ENCODE measurements around the gene LMAN1L. TPM values are rescaled to one million over a fixed set of nuclear protein-coding genes. Genes with fewer than 3 reads are reported as not detected.
A peak's percentile ranks its signal among the peaks of the same experiment; 100 is the strongest.

LMAN1L gene
- total RNA-seq: 100 to 1,000 TPM in 1 of 2 donors, 10 to 100 TPM in 1; 72.9 to 110 TPM
- long read RNA-seq, partial matches to known transcripts: 15 of 71 reads
- long read RNA-seq, other reads (novel, unspliced or antisense): 53 of 71 reads

DNA sequence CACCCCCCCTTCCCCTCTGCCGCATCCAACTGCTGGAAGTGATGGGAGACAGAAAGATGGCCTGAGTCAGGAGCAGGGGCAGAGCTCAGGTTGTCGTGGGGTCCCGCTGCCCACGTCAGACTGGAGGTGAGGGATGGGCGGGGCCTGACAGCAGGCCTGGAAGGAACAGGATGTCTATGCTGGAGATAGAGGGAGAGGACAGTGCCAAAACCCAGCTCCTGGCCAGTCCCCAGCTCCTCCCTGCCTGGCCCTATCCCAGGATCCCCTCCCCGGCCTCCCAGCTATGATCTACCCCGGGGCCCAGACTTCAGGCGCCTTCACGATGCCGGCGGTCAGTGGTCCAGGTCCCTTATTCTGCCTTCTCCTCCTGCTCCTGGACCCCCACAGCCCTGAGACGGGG is at the start of gene LMAN1L:
LMAN1L (plus strand) TSS at position 303 of the 400 bp plus-strand sequence; CDS start at position 323, 20 bp downstream.
- ATAC-seq (peak; percentile 64 to 66), DNase-seq (peak; percentile 62)
- intact Hi-C loops (cut with DNase I): no loop called here

DNA sequence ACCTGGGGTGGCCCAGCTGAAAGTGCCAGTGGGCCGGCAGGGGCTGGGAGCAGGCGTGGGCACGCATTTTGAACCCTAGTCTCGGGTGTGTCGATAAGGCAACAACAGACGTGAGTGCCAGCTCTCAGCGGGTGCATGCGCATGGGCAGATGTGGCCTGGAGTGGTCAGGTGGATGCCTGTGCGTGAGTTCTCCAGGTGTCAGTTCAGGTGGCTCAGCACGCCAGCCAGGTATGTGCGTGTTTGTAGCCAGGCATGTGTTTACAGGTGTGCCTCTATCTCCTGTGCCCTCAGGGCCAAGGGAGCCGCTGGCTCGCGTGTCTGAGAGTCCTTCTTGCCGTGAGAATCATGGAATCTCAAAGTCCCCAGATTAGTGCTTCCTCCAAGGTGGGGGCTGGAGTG is 49.2 kb upstream of the LMAN1L start:
- ATAC-seq (no peak), DNase-seq (no peak)
- intact Hi-C loops (cut with DNase I): loop anchor here in 1 of 2 donors (10.0 kb wide), 1 partner anchor 389 kb away; no protein-coding TSS in a partner anchor

DNA sequence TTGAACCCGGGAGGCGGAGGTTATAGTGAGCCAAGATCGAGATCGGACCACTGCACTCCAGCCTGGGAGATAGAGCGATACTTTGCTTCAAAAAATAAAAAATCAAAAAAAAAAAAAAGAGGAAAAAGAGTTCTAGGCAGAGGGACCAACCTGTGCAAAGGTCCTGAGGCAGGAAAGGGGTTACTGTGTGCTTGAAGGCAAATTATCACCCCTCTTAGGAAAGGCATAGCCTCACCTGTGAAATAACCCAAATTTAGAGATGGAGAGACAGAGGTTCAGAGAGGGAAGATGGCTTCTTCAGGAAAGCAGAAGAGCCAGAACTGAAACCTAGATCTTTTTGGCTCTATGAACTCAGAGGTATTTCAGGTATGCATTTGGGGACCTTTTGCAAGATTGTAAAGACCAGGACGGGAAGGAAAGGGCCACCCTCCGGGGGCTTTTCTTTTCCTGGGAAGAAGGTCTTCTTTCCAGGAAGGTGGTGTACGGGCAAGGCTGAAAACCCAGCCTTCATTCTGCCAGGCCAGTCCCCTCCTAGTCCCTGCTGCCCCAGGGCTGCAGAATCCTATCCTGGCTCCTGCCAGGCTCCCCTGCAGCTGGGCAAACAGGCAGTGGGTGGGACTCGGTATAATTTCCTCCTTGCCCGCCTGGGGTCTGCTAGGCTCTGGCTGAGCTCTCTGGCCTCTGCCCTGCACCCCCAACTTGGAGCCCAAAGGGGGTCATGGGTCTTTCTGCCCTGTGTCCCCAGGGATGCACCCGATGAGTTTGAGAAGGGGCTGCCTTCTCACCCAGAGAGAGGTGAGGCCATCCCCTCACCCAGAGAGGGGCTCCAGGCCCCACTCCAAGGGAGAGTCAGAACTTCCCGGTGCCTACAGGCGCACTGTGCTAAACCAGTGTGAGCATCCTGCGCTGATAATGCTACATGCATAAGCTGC is 45.2 kb upstream of the LMAN1L start:
- no peak for DNase-seq
- intact Hi-C loops (cut with DNase I): loop anchor here (2.0 to 10.0 kb wide), 3 partner anchors 131 to 393 kb away; no protein-coding TSS in a partner anchor
- ATAC-seq: no peak

DNA sequence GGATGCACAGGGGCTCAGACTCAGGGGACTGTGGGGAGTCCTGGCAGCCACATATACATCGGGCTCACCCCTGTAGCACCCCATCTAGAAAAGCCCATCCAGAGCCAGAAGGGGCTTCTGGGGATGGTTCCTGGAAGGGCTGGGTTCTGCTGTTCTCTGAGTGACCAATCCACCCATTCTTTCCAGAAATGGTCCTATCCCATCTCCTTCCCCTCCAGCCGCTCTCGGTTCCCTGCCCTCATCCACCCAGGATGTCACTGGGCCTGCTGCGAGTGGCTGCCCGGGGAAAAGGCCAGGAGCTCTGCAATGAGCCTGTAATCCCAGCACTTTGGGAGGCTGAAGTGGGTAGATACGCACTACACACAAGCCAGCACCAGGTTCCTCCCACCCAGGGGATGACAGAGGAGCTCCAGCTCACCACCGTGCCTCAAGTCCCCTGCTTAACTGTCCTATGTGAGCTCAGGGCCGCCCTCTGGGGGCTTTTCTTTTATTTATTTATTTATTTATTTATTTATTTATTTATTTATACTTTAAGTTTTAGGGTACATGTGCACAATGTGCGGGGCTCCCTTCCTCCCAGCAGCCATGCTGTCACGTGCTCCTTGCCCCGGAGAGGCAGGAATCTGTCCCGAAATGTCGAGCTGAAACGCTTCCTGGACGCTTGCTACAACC is 44.4 kb upstream of the LMAN1L start:
- intact Hi-C loops (cut with DNase I): loop anchor here (2.0 to 10.0 kb wide), 3 partner anchors 131 to 393 kb away; no protein-coding TSS in a partner anchor
- DNase-seq (no peak), ATAC-seq (no peak)

DNA sequence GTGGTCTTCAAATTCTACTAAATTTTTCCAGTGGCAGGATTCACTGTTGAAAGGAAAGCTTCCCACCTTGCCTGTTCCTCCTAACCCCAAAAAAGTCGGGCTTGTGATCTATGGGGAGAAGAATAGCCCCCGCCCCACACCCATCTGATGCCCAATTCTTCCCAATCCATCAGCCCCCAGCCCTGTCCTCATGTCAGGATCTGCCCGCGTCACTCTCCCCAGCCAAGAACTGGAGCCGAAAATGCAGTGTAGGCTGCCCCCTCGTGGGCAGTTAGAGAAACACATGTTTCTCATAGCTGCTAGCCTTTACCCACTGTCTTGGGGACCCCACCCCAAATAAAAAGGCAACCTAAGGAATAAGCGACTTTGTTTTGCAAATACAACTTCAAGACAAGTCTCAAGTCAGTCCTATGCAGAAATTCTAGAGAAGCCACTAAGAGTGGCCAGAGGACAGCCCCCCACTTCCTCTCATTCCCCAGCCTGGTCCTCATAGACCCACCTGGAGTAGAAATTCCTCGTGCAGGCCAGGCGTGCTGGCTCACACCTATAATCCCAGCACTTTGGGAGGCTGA is 43.8 kb upstream of the LMAN1L start:
- DNase-seq (peak; percentile 67), ATAC-seq (peak; percentile 55)
- intact Hi-C loops (cut with DNase I): loop anchor here (2.0 to 10.0 kb wide), 3 partner anchors 132 to 394 kb away; no protein-coding TSS in a partner anchor

DNA sequence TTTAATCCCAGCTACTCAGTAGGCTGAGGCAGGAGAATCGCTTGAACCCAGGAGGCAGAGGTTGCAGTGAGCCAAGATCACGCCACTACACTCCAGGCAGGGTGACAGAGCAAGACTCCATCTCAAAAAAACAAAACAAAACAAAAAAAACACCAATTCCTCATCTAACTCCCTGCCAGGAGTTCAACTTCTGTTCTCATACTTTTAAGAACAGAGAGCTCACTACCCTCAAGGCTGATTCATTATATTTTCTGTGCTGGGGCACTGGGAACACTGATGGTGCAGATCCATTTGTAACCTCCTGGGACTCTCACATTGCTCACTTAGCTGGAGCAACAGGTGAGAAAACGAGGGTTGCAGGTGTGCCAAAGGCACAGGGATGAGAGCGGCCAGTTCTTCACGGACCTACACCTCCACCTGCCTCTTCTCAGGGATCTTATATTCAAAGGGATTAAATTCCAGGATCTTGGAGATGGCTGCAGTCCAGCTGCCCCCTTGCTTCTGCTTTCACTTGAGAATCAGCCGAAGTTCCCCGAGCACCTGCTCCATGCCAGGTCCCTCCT is 43.1 kb upstream of the LMAN1L start:
- intact Hi-C loops (cut with DNase I): loop anchor here (2.0 to 10.0 kb wide), 6 partner anchors 65 to 395 kb away; no protein-coding TSS in a partner anchor
- no peak for DNase-seq
- ATAC-seq: no peak

DNA sequence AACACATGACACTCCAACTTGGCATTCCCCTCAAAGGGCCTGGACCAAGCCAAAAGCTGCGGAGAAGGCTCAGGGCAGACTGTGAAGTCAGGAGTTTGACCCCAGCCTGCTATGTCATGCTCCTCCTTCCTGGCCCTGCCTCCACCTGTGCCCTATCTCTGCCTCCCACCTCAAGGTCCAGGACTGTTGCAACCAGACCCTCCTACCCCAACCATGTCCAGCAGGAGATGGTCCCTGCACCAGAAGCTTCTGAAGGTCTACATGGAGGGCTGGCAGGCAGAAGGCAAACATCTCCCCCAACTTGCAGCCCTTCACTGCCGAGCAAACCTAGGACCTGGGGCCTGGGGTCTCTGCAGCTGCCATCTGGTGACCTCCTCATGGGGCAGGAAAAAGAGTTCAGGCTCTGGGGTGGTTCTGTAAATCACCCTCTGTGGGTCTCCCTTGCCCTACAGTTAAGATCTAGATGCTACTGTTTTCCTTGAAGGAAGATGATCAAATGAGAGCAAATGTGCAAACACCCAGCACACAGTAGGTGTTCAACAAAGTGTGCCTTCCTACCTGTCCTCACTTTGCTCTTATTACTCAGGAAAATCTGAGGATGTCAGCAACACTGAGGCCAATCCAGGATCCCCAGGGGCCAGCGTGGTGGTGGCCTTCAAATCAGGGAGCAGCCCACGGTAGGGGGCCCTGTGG is 42.3 kb upstream of the LMAN1L start:
- ATAC-seq: no peak

DNA sequence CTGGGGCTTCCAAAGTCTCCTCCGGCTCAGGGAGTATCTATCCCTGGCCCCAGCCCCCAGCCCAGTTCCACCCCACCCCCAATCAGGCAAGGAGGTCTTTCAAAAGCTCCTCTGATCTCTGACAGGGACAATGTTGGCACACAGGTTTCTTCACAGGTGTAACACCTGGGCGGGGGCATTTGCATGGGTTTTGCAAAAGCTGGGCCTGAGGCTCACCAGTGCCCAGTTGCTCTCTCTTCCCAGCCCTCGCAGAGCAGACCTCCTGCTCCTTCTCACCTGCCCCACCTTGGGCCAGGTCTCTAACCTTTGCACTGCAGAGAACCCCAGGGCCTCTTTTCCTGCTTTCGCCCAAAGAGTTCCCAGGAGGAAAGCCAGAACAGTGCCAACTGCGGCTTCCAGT is 39.3 kb upstream of the LMAN1L start:
- intact Hi-C loops (cut with DNase I): loop anchor here in 1 of 2 donors (5.0 kb wide), 1 partner anchor 174 kb away; no protein-coding TSS in a partner anchor
- DNase-seq: no peak
- ATAC-seq: no peak

More for the DNA sequence above, 42.3 kb upstream of the LMAN1L start:
- intact Hi-C loops (cut with DNase I): loop anchor here (2.0 to 5.0 kb wide), 3 partner anchors 64 to 180 kb away; no protein-coding TSS in a partner anchor
- DNase-seq: no peak

DNA sequence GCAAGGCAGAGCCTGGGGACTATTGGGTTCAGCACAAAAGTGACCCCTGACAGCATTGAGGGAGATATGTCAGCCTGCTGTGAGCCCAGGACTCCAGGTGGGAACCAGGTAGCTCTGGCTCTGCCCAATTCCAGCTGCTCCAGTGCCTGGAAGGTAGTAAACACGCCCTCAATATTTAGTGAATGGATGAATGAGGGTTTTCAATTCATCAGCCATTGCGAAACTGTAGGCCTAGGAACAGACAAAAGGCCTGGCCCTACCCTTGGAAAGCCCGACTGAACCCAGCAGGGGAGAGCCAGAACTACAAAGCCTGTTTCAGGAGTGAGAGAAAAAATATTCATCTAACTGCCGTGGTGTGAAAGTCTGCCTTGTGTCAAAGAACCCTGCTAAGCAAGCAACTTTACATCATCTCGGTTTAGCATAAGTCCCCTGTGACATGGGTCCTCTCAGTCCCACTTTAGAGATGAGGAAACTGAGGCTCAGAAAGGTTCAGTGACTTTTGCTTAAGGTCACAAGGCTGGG is 38.8 kb upstream of the LMAN1L start:
- intact Hi-C loops (cut with DNase I): loop anchor here in 1 of 2 donors (5.0 kb wide), 1 partner anchor 174 kb away; no protein-coding TSS in a partner anchor
- no peak for DNase-seq
- no peak for ATAC-seq

DNA sequence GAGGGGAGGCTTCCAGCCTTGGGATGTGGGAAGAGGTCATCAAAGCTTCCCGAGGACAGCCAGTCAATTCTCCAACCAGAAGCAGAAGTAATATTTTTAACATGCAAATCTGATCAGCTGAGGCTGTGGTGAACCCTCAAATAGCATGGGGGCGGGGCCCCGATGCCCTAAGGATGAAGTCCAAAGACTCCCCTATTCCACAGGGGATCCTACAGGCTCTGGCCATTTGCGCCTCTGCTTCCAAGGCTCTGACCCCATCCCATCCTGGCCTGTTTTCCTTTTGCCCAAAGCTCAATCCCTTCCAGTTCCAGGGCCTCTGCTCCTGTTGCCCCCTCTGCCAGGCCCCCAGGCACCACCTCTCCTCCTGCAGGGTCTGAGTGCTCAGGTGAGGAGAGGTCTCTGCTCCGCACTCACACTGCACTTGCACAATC is 37.5 kb upstream of the LMAN1L start:
- intact Hi-C loops (cut with DNase I): no loop called here
- no peak for DNase-seq
- ATAC-seq: no peak

DNA sequence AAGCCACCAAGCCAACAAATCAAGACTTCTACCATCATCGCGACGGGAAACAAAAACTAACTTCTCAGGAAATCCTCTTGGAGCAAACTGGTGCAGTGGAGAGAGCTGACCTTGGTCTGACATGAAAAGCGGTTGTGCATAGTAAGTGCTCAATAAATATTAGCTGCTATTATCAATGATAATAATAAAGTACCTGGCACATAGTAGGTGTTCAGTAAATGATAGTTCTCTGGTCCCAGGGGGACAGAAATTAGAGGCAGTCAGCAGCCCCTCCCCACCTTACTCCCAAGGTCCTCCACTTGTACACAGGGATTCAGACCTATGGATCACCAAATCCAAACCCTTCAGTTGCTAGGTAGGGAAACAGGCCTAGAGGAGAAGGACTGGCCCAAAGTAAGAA is 36.7 kb upstream of the LMAN1L start:
- no peak for DNase-seq
- intact Hi-C loops (cut with DNase I): no loop called here
- no peak for ATAC-seq

DNA sequence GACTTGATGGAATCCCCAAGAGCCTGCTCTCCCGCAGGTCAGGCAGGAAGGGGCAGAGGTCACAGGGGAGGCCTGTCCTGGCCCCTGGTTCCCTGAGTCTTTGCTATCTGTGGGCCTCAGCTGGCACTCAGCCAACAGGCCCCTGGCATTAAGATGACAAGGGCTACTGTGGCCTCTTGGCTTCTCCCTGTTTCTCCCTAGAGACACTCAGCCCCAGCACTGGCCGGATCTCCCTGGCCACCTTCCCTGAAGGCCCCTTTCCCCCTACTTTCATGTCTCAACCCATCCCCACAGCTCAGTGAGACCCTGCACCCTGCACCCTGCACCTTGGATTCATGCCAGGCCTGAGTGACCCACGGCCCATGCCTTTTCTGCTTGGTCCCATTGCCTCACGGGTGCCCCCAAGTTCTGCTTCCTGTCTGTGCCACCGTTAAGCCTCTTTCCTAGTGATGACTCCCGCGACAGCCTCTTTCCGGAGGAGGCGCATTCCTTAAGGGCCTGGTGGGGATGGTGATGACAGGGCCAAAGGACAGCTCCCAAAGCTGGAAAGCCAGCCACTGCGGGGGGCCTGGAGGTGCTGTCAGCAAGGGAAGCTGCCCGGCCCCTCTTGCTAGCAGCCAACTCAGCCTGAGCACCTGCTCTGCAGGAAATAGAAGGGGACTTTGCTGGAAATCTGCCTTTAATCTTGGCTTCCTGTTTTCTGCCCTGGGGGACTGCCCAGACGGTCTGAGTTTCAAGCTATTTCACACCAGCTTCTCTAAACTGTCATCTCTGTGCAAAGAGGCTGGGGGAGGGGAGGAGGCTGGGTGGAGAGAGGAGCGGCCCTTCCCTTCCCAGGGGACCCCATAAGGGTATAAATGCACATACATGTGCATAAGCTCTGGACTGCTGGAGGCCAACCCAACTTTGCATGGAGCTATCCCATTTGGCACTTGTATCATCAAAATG is 35.5 kb upstream of the LMAN1L start:
- intact Hi-C loops (cut with DNase I): no loop called here
- peak; percentile 49 for DNase-seq
- peak; percentile 28 to 56 for ATAC-seq

DNA sequence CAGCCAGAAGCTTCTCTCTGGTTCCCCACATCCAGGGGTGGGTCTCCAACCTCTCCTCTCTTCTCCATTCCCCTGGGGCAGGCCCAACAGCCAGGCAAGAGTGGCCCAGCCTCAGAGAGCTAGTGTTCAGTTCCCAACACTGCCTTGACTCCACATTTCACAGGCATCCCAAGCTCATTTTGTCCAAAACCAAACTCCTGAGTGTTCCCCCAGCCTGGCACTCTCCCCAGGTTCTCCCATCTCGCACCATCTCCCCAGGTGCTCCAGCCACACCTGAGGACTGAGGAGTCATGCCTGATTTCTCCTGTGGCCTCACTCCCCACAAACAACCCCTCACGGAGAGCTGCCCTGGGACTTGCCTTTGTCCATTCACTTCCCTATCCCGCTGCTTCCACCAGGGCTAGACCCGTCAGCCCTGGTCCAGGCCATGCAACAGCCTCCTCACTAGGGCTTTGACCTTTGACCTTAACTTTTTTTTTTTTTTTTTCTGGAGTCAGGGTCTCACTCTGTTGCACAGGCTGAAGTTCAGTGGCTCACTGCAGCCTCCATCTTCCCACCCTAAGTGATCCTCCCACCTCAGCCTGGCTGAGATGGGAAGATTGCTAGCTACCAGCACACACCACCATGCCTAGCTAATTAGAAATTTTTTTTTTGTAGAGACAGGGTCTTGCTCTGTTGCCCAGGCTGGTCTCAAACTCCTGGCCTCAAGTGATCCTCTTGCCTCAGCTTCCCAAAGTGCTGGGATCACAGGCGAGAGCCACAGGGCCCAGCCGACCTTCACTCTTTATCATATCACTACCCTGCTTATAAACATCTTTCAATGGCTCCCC is 34.7 kb upstream of the LMAN1L start:
- intact Hi-C loops (cut with DNase I): no loop called here
- ATAC-seq: no peak
- DNase-seq: no peak

DNA sequence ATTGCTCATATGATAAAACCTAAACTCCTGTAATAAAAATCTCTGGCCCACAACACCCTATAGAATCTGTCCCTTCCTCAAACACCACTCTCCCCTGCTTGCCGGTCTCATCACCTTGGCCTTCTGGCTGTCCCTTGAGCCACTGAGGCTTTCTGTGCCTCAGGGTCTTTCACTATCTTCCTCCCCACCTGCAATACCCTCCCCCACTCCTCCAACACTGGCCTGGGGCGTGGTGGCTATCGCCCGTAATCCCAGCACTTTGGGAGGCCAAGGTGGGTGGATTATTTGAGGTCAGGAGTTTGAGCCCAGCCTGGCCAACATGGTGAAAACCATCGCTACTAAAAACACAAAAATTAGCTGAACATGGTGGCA is 34.0 kb upstream of the LMAN1L start:
- intact Hi-C loops (cut with DNase I): no loop called here
- ATAC-seq: no peak

DNA sequence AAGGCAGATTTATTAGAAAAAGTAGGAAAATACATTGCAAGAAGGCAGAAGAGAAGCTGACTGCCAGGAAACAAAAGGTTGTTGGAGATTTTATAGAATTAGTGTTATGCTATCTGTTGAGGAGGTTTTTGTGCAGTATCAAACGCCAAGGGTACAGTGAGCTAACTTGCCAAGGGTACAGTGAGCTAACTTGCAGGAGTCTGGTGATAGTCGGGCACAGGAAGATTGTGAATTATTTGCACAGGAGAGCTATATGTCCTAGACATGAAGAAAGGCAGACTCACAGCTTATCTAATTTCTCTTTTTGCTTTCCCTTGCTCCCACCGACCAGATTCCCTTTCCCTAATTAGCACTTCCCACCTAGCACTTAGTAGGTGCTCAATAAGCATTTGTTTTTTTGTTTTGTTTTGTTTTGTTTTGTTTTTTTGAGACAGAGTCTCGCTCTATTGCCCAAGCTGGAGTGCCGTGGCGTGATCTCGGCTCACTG is 33.4 kb upstream of the LMAN1L start:
- ATAC-seq (no peak), DNase-seq (no peak)
- intact Hi-C loops (cut with DNase I): no loop called here

More for the DNA sequence above, 34.0 kb upstream of the LMAN1L start:
- DNase-seq: no peak
